Natural killer cell (primary cell): ENCODE measurements around the gene PTH1R. TPM values are rescaled to one million over a fixed set of nuclear protein-coding genes. Genes with fewer than 3 reads are reported as not detected.

Experiments
- ATAC-seq, 3 donors: fragments of 150-1000 bp in 2 of 3; fragments of 200-7000 bp in 1 of 3; cut with Tn5 transposase; 1 replicate in 1 of 3; 2 replicates in 2 of 3; pipeline ENCODE4 v1.10.0; 2021; ENCODE audit warnings: mild to moderate bottlenecking in 2 of 3, moderate library complexity in 2 of 3
- DNase-seq, 2 donors: peaks; one replicate each; pipeline versions ENCODE4 v3.0.0 to v3.0.0-alpha.2; 2013 to 2021; ENCODE audit warnings: mixed read lengths in 1 of 2
- H3K27ac ChIP-seq: one replicate; pipeline ENCODE4 v1.5.1; 2013; ENCODE audit warnings: mild to moderate bottlenecking, low read length
- H3K27me3 ChIP-seq: one replicate; pipeline ENCODE4 v1.6.1; 2013; ENCODE audit warnings: low read length; ENCODE audit not compliant: control insufficient read depth, insufficient read depth
- H3K36me3 ChIP-seq: one replicate; pipeline ENCODE4 v1.6.1; 2013; ENCODE audit warnings: low read length; ENCODE audit not compliant: control insufficient read depth, insufficient read depth
- H3K4me1 ChIP-seq: one replicate; pipeline ENCODE4 v1.6.1; 2013; ENCODE audit warnings: low read length; ENCODE audit not compliant: control insufficient read depth, insufficient read depth
- H3K4me3 ChIP-seq: one replicate; pipeline ENCODE4 v1.5.1; 2013; ENCODE audit warnings: low read length
- H3K9me3 ChIP-seq: one replicate; pipeline ENCODE4 v1.6.1; 2013; ENCODE audit warnings: low read length; ENCODE audit not compliant: control insufficient read depth, insufficient read depth
- H3K27ac Mint-ChIP-seq, 2 donors: one replicate each; pipeline ENCODE4 v1.8.0; 2022; ENCODE audit warnings: mild to moderate bottlenecking in 2 of 2, mixed read lengths in 2 of 2, moderate library complexity in 1 of 2
- H3K27me3 Mint-ChIP-seq, 2 donors: one replicate each; pipeline ENCODE4 v1.8.0; 2022; ENCODE audit warnings: low read depth in 2 of 2, mixed read lengths in 2 of 2
- H3K36me3 Mint-ChIP-seq: one replicate; pipeline ENCODE4 v1.8.0; 2022; ENCODE audit warnings: mixed read lengths
- H3K4me1 Mint-ChIP-seq, 2 donors: one replicate each; pipeline ENCODE4 v1.8.0; 2022; ENCODE audit warnings: mixed read lengths in 2 of 2
- H3K4me3 Mint-ChIP-seq: one replicate; pipeline ENCODE4 v1.8.0; 2022; ENCODE audit warnings: mild to moderate bottlenecking, moderate library complexity, mixed read lengths
- H3K9me3 Mint-ChIP-seq, 2 donors: one replicate each; pipeline ENCODE4 v1.8.0; 2022; ENCODE audit warnings: mixed read lengths in 2 of 2
- CTCF ChIP-seq: fragments of 200-600 bp; IDR thresholded peaks from one replicate; pipeline ENCODE4 v1.8.0; 2022; ENCODE audit warnings: antibody characterized with exemption
- WGBS: methylation state at CpG from one replicate; pipeline ENCODE4 v1.1.7; 2013; ENCODE audit warnings: missing lambda C conversion rate; ENCODE audit not compliant: insufficient coverage; 5-methylcytosine and 5-hydroxymethylcytosine counted together
- intact Hi-C: fragments of 100-400 bp; cut with micrococcal nuclease; formaldehyde crosslinking; loops from one replicate; pipeline ENCODE4 v1.14.2; 2022
- total RNA-seq, 4 donors: library from RNA; stranded (reverse); fragments of 120-200 nt in 1 of 4; gene quantifications; one replicate each; pipeline versions ENCODE4 v1.2.3 to v1.2.4, GENCODE V29; 2013 to 2022

PTH1R gene
- total RNA-seq, 3 donors from 2014 or later (not counting 1 experiment from before 2014, with no cell fraction given), result not detected

DNA sequence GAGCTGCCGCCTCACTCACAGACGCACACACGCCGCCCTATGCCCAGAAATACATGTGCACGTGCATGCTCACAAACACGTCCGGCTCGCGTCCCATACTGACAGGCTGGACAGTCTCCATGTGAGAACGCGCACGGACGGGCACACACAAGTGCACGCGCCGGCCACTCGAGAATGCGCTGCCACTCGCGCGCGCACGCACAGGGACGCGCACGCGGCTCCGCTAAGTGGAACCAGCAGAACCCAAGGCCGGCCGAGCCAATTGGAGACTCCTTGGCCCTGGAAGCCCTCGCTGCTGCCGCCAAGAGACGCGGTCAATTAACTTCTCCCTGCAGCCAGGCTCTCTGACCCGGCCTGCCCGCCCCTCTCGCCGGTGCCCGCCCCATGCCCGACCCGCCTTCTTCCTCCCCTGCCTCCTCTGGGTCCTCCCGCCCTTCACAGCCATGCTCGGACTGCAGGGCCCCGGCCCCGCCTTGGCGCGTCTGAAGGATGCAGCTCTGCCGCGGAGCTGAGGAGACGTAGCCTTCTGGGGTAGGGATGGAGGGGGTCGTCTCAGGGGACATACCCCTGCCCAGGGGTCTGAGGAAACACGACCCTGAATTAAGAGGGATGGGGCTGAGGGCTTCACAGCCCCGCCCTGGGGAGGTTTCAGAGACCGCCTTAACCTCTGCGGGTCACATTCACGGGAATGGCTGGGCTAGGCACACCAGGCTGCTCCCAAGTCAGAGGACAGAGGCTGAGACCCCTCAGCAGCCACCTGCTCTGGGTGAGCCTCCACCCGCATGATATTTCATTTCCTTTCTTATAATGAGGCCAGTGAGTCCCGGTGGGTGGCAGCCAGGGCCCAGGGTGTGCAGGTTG, 15.0 kb downstream of the PTH1R start:
- ATAC-seq (peak; percentile 61 to 71 (median 70)), DNase-seq (peak in 1 of 2 donors; percentile 26)
- Mint-ChIP-seq H3K27me3 (peaks cover 15 to 19% of the 10 kb centered on the region in 2 donors), H3K27ac (no peak overlapping the region), H3K9me3 (no peaks in the 10 kb centered on the region), H3K4me1 (peaks cover 0 to 24% of the 10 kb centered on the region in 2 donors), H3K4me3 (peak overlapping the region; percentile 74), H3K36me3 (no peaks in the 10 kb centered on the region)
- Histone ChIP-seq H3K4me3 (peak overlapping the region; percentile 32), H3K27me3 (peaks cover 22% of the 10 kb centered on the region), H3K27ac (no peak overlapping the region), H3K36me3 (no peaks in the 10 kb centered on the region), H3K4me1 (peaks cover 15% of the 10 kb centered on the region), H3K9me3 (no peaks in the 10 kb centered on the region)
- 8% methylated on average over 57 of the region's 58 CpGs for WGBS
- TF ChIP-seq CTCF, result no peak
- intact Hi-C loops, result no loop called here

GRCh38 chr3:46893146-46893748, 15.7 kb downstream of the PTH1R start:
- no peak overlapping the region for H3K27ac Mint-ChIP-seq
- H3K36me3 Mint-ChIP-seq, result no peaks in the 10 kb centered on the region
- TF ChIP-seq CTCF, result no peak
- no peak overlapping the region for H3K4me3 Mint-ChIP-seq
- Histone ChIP-seq H3K36me3 (no peaks in the 10 kb centered on the region), H3K4me3 (no peak overlapping the region), H3K4me1 (peaks cover 18% of the 10 kb centered on the region), H3K9me3 (no peaks in the 10 kb centered on the region), H3K27me3 (peaks cover 22% of the 10 kb centered on the region), H3K27ac (no peak overlapping the region)
- intact Hi-C loops, result no loop called here
- no peaks in the 10 kb centered on the region for H3K9me3 Mint-ChIP-seq
- ATAC-seq (no peak), DNase-seq (no peak)
- H3K27me3 Mint-ChIP-seq, result peaks cover 17 to 19% of the 10 kb centered on the region in 2 donors
- peaks cover 0 to 28% of the 10 kb centered on the region in 2 donors for H3K4me1 Mint-ChIP-seq
- 93% methylated on average over 5 of the region's 6 CpGs for WGBS

GRCh38 chr3:46893763-46894162, 16.2 kb downstream of the PTH1R start:
- Mint-ChIP-seq H3K9me3 (no peaks in the 10 kb centered on the region), H3K27ac (no peak overlapping the region), H3K4me1 (peaks cover 0 to 33% of the 10 kb centered on the region in 2 donors), H3K4me3 (no peak overlapping the region), H3K36me3 (no peaks in the 10 kb centered on the region), H3K27me3 (peaks cover 20 to 21% of the 10 kb centered on the region in 2 donors)
- no peak for TF ChIP-seq CTCF
- peaks cover 22% of the 10 kb centered on the region for H3K4me1 ChIP-seq
- DNase-seq (no peak), ATAC-seq (no peak)
- WGBS, result 77% methylated on average over 9 of the region's 9 CpGs
- intact Hi-C loops, result no loop called here
- H3K9me3 ChIP-seq, result no peaks in the 10 kb centered on the region
- H3K4me3 ChIP-seq, result no peak overlapping the region
- H3K27me3 ChIP-seq, result peaks cover 22% of the 10 kb centered on the region
- H3K27ac ChIP-seq, result no peak overlapping the region
- H3K36me3 ChIP-seq, result no peaks in the 10 kb centered on the region
